Measurements from ENCODE around the gene MSI2.
"Not testable (repeated sequence)": the region's sequence is repeated elsewhere in the genome, so short reads cannot be mapped to it uniquely, and the experiment has no call there.

Gene MSI2

DNA sequence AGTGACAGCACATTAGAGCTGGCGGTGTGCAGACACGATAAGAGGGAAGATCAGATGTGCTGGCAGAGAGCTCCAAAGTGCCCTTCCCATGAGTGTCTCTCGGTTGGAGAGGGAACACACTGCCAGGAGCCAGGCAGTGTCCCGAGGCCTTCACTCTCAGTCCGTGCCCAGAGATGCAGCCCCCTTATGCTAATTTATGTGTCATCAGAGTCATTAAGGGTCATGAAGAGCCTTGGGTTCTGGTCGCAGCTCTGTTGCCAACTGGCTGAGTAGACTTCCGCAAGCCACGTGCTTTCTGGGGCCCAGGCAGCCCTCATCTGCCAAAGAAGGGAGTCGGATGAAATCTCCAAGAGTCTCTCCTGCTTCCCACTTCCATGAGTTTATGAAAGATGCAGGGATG is 232.5 kb downstream of the MSI2 start:
- DNase-seq: no peak

DNA sequence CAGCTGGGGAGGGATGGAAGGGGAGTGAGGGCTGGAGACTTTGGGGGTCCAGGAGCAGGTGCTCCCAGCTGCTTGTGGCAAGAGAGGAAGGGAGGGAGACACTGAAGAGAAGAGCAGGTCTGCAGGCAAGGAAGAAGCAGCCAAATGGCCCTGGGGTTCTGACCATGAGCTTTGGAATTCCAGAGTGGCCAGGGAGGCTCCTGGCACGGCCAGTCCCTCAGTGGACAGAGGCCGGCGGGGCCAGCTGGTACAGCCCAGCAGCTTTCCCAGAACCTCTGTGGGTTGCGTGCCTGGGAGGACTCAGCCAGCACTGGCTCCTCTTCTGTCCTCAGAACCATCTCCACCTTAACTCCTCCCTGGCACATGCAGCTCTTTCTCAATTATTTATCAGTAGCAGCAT is 233.0 kb downstream of the MSI2 start:
- no peak for DNase-seq

DNA sequence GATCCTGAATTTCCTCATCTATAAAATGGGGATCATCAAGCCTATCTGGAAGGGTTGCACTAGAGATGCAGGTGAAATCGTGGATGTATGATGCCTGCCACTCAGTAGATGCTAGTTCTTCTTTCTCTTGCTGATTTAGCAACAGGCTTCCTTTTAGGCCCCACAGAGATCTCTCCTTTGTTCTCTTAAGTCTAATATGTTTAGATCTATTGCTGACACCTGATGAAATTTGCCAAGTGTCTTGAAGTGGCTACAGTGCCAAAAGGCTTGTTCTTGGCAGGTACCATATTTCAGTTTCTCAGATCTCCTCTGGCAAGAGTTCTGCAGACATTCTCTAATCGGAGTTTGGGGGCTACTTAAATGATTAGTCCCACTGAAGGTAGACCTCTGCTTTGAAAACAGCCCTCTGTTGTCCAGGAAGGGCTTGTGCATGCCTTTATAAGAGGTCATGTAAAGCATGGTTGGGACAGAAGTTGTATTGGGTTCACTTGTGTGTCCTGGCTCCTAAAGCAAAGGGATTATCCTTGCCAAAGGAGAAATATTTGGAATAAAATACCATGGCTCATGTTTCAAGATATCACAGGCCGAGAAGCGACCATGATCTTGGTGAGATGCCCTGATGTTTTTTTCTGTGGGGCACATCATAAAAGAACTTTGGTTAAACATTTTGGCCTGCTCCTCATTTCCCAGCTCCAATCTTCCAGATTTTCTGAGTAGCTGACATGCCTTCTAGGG is 234.0 kb downstream of the MSI2 start:
- no peak for DNase-seq

DNA sequence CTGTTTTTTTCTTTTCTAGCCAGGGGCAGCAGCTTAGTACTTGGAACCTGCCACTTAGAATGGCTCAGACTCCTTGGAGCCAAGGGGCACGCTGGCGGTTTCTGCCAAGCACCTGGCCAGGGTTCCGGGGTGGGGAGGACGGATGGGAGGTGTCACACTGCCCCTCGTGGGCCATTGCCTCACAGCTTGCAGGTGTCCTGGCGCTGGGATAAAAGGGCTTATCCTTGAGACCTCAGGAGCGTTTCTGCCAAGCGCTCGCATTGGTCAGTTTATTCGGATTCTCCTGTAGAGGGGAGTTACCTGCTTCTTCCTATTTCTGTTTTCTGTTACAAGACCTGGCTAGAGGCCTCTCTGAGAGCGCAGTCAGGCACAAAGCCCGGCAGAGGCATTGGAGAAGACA is 234.6 kb downstream of the MSI2 start:
- no peak for DNase-seq

DNA sequence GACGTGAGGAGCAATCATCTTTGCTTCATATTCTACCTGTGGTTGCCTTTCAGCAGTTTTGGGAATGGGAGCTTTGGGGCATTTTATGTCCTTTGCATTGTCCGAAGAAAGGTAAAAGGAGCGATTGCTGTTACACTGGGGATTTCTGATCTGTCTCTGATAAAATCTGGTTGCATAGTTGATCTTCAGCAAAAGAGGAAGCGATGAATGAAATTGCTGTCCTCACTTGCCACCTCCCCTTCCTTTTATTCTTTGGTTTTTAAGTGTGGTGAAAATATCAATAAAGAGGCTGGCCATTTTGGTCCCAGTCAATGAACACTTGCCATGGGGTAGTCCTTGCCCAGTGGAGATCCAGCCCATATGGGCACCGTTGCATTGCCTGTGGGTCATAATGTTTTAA is 236.8 kb downstream of the MSI2 start:
- no peak for DNase-seq

DNA sequence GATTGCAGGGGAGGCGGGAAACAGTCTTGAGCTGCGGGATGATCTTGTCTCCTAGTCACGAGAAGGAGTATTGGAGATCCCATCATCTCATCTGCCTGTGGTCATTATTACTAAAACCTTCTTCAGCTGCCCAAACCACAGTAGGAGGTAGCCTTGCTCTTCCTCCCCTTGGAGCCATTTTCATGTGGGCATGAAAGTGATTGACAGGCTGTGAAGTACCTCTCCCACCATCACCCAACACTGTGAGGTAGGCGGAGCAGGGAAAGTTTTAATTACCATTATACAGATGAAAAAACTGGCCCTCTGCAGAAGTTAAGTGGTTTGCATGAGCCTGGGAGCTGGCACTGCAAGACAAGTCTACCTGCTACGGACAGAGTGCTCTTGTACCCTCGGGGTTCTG is 237.3 kb downstream of the MSI2 start:
- DNase-seq: no peak

DNA sequence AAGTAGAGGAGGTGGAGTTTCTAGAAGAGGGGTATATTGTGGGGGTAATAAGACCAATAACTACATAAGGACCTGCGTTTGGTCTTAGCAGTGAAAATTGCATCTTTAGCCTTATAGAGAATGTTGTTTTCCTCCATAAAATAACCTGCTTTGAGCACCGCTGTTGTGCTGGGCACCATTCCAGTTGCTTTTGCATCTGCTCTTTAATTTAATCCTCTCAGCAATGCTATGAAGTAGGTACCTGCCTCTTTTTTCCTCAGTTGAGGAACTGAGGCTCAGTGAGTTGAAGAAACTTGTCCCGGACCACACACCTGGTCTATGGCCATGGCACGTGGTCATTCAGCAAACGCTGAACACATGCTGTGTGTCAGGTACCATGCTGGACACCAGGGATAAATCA is 238.1 kb downstream of the MSI2 start:
- no peak for DNase-seq

DNA sequence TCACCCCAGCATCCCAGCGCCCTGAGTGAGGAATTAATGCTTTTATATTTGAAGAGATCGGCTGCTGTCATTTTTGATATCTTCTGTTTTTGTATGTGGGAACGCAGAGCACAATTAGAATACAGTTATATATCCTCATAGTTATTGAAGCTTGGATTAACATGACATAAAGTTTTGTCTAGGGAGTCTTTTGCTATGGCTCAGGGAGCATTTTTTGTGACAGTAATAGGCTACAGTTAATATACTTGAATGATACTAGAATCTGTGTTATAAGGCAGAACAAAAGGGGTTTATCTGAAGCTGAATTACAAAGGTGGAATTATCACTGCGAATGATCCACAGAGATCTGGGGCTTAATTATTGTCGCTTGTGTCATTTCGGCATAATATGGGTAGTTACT is 239.4 kb downstream of the MSI2 start:
- DNase-seq: no peak

DNA sequence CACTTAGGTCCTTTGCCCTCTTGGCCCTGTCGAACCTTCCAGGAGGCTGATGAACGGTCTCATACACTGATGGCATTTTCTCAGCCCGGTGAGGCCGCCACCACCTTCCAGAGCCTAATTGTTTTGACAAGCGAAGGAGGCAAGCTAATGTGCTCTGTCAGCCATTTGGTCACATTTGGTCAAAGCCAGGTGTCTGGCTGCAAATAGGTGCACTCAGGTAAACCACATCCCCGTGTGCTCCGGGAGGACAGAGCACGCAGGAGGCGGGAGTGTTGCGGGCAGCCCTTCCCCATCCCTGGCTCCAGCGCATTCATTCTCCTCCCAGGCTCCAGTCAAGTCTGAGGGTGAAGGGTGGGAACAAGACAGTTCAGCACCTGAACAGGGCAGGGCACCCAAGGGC is 240.1 kb downstream of the MSI2 start:
- no peak for DNase-seq

DNA sequence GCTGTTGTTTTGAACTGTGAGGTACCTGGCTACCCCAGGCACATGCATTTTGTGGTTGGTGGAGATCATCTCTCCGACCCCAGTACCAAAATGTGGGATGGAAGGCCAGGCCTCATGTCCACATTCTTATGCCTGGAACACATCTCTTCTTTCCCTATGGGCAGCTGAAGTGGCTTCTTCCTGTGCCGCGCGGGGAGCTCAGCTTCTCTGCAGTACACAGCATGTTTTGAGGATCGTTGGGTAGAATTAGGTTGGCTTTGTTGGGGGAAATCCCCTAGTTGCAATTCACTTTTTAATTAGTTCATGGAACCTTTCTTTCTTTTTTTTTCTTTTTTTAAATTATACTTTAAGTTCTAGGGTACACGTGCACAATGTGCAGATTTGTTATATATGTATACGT is 242.1 kb downstream of the MSI2 start:
- no peak for DNase-seq

DNA sequence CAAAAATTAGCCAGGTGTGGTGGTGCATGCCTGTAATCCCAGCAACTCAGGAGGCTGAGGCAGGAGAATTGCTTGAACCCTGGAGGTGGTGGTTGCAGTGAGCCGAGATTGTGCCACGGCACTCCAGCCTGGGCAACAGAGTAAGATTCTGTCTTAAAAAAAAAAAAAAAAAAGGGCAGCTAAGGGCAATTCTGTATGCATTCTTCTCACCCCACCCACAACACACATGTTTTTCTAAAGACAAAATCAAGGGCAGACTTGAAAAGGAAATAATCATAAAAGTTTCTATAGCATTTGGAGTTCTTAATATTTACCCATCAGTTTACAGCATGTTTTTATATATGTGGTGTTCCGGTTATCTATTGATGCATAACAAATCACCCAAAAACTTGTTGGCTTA is 242.9 kb downstream of the MSI2 start:
- DNase-seq: not testable (repeated sequence)

DNA sequence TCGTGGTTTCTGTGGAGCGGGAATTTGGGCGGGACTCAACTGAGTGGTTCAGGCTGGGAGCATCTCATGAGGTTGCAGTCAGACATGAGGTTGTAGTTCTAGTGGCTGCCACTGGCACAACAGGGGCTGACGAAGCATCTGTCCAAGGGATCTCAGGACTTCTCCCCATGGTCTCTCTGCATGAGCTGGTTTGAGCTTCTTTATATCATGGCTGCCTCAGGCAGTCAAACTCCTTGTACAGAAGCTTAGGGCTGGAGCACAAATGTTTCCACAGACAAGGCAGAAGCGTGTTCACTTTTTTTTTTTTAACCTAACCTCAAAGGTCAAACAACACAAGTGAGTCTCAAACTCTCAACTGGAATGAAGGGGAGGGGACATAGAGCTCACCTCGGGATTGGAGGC is 243.3 kb downstream of the MSI2 start:
- DNase-seq: no peak

DNA sequence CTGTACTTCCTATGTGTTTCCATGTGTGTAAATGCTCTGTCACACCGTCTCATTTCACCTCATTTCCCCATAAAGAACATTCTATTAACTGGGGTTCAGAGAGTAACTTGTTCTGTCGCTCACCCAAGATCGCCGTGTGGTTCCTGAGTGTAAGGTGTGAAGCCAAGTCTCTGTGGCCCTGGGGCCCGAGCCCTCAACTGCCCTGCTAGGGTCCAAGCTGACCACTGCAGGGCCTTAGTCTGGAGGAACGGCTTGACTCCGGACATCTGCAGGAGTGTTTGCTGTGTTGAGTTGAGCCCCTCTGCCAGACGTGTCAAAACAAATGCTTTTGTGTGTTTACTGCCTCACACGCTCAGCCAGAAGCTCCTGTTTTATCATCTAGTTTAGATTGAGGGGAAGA is 244.7 kb downstream of the MSI2 start:
- DNase-seq: no peak

DNA sequence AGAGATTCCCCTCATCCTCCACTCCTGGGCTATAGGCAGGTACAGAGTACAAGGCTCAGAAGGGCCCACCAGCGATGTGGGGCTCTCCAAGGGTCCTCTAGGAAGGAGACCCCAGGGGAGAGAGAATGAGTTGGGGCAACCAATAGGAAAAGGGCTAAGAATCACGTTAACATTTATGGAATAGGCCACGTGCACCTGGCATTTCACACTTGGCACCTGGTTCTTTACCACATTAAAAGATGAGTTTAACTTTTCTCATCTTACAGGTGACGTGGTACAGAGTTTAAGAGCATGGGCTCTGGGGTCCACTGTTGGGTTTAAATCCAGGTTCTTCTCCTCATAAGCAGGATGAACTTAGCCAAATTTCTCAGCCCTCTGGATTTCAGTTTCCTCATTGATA is 245.7 kb downstream of the MSI2 start:
- no peak for DNase-seq

DNA sequence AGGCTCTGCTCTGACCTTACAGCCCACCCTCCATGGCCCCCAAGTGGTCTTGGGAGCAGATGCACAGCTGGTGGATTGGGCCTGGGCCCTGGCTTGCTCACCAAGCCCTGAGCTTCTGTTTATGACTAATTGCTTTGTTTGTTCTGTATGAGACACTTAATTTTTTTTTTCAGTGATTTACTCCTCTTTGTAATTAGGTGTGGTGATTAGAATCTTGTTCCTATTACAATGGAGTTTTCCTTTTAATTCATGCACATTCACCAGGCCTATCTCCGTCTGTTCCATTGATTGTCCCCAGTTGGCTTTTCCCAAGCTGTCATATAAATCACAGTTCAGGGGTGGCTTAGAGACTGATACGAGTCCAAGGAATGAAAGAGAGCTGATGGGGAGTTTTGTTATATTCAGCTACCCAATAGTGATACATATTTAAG is 246.5 kb downstream of the MSI2 start:
- DNase-seq: no peak

DNA sequence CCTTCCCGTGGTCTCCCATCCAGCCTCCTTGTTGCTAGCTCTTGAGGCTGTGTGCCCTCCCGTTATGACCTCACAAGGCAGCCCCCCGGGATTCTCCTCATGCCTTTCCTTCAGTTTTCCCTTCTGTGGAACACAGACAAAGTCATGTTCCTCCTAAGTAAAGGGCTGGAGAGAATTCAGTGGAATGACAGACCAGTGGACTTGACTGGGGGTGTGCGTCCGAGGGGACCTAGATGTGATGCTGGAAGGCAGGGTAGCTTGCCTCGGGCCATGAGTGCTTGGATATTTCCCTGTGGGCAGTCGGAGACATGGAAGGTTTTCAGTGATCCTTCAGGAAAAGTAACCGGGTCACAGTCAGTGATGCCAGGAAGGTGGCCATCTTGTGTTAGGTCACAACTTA is 247.9 kb downstream of the MSI2 start:
- no peak for DNase-seq

DNA sequence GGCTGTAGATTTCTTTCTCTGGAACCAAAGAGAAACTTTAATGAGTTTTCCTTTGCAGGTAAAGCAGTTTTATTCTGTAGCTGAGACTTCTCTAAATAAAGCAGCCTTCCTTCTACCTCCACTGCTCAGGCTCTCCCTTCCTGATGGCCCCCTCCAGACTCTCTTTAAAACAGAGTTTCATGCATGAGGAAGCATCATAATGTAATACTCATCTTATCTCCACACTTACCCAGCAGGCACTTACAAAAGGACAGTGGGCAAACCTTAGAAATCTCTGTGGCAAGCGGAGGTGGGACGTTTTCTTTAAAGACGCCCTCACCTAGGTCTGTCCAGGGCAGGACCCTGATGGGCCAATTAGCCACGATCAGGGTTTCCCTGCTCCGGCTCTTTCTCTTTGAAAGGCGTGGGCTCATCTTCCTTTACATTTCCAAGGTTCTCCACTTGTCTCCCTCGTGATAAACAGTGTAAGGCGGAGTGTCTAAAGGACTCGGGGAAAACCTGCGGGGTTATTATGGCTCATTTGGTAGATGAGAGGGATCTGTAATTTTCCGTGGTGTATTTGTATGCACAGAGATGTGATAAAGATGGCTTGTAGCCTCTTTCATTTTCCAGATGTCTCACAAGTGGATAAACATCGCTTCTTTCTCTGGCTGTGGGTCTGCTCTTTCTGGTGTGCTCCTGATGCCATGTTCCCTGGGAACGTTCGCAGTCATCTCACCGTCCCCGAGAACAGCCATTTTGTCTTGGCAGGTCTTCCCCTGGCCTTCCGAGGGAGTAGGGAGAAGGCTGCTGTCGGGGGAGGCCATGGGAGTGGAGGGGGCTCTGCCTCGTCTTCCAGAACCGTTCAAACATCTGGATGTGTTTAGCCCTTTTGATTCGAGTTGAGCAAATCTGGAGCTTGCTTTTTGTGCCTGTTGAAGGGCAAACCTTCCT is 249.8 kb downstream of the MSI2 start:
- DNase-seq: no peak

DNA sequence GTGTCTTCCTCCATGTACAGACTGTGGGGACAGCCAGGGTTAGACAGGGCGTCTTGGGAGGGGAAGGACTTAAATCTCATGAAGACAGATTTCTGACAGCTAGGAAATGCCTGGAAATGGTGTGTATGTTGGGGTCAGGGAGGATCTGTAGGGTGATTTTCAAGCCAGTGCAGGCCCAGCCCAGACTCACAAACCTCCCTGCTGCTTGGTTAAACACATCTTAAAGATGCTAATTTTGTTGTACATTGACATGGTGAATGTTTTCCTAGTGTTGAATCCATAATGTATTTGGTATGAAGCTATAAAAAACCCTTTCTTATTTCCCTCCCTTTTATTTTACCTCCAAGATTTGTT is 250.4 kb downstream of the MSI2 start:
- DNase-seq: no peak

DNA sequence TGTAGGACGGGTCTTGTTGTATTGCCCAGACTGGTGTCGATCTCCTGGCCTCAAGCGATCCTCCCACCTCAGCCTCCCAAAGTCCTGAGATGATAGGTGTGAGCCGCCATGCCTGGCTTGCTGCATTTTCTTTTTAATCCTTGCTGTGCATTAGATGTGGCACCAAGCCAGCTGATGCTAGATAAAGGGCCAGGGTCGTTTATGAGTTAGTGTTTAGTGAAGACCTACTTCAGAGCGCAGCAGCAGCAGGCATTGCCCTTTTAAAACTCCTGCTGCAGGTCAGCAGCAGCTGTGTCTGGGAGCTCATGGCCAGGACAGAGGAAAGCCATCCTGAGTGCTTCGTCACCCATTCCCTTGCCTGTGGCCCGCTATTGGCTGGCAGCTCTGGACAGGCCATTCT is 251.5 kb downstream of the MSI2 start:
- DNase-seq: no peak

DNA sequence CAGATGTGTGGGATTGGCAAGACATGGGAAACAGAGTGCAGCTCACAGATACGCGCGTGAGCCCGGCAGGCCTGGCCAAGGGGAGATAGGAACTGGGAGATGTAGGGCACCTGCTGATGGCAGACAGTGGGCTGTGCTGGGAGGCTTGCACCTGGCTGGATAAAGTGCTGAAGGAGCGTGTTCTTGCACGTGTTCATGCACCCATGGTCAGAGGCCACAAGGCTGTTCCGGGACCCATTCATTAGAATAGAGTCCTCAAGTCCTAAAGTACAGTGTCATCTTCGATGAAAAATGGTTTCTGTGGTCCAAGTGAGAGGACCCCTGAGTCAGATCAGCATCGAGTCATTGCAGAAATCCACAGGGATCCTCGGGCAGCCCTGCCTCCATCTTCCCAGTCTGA is 252.3 kb downstream of the MSI2 start:
- no peak for DNase-seq

DNA sequence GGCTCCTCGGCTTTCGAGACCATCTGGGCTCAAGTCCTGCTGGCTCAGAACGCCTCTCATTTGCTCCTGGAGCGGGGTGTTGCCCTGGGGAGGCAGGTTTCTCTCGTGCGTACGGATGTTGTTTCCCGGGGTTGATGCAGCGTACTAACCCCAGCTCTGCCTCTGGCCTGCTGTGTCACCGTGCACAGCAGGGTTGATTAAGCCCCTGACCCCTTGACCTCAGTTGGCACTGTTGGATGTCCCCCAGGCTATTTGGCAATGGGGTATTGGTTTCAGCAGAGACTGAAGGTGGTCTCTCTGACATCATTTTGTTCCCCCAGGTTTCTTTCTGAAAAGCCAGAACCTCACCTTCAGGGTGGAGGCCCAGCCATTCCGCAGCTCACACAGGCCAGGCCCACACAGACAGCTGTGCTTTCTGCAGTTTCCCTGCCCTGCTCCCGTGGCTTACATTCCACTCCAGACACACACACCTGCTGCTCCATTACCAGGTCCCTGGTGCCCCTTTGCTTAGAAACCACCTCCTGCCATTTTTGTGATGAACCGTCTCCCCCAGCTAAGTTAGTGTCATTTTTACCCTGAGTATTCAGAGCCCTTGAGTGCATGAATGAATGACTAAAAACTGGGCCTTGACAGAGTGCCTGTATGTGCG is 255.3 kb downstream of the MSI2 start:
- DNase-seq: no peak

DNA sequence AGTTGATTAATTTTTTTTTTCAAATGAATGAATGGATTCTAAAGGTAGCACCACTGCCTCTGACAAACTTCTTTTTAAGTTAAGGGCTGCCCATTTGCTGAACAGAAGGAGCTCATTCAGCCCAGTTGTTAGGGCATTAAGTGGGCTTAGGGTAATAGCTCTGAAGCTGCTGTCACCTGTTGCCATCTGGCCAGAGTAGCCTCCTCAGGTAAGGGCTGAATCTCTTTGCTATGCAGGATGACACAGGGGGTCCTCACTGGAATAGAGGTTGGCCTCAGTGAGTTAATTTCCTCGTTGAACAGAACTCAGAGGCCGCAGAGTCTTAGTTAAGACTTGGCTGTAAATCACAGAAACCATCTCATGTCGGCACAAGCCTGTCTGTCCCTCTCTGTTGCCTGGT is 255.9 kb downstream of the MSI2 start:
- no peak for DNase-seq

DNA sequence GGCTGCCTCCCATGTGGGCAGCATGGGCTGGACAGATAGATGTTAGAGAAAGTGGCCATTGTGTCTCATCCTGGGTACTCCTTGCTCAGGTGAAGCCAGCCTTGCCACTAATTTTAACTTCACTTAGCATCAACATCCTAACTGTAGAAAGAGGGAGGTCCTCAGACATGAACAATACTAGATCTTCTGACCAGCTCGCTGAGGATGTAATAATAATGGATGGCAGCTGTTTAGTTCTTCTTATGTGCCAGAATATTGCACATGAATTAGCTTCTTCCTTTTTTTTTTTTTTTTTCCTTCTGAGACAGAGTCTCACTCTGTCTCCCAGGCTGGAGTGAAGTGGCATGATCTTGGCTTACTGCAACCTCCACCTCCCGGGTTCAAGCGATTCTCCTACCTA is 256.4 kb downstream of the MSI2 start:
- peak; percentile 14 to 22 for DNase-seq

DNA sequence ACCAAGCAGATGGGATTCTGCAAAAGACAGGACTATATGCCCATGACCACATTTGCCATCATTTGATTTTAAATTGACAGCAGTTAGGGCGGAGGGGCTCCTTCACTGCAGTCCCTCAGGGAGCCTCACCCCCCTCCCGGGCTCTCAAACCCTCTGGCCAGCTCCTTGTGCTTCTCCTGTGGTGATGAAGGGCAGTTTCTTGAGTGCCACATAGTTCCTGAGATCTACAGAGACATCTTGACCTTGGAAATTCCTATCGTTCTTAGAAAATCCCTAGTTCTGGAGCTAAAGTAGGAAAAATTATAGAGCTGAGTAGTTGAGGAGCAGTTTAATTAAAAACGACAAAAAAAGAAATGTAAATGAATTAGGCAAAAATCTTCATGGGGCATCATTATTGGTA is 257.2 kb downstream of the MSI2 start:
- DNase-seq: no peak

Data from inflammatory macrophage (primary cell).